Upper lobe of left lung (tissue), 6 donors: ENCODE measurements around the gene DACH1. TPM values are rescaled to one million over a fixed set of nuclear protein-coding genes. Genes with fewer than 3 reads are reported as not detected.
"Not testable (repeated sequence)": the region's sequence is repeated elsewhere in the genome, so short reads cannot be mapped to it uniquely, and the experiment has no call there.

Experiments used
- ATAC-seq, 2 donors: fragments of 200-7000 bp; cut with Tn5 transposase; one replicate each; pipeline ENCODE4 v1.9.1; 2022; ENCODE audit warnings: mild to moderate bottlenecking in 2 of 2, moderate library complexity in 2 of 2; ENCODE audit not compliant: low FRiP score in 2 of 2
- DNase-seq, 2 donors: peaks; one replicate each; pipeline ENCODE4 v3.0.0-alpha.2; 2019 to 2020
- H3K27ac ChIP-seq, 4 donors: fragments of 200-600 bp; sonication (generic); one replicate each; pipeline ENCODE4 v1.5.1; 2016 to 2019
- H3K27me3 ChIP-seq, 4 donors: fragments of 200-600 bp; sonication (generic); one replicate each; pipeline ENCODE4 v1.5.1; 2017 to 2019
- H3K36me3 ChIP-seq, 4 donors: fragments of 200-600 bp; sonication (generic); one replicate each; pipeline ENCODE4 v1.5.1; 2016 to 2019
- H3K4me1 ChIP-seq, 4 donors: fragments of 200-600 bp; sonication (generic); one replicate each; pipeline ENCODE4 v1.5.1; 2018 to 2019
- H3K4me3 ChIP-seq, 4 donors: fragments of 200-600 bp; sonication (generic); one replicate each; pipeline ENCODE4 v1.5.1; 2017 to 2019; ENCODE audit warnings: mild to moderate bottlenecking in 2 of 4, moderate library complexity in 1 of 4
- H3K9me3 ChIP-seq, 4 donors: fragments of 200-600 bp; sonication (generic); one replicate each; pipeline ENCODE4 v1.5.1; 2018 to 2019
- CTCF ChIP-seq, 6 experiments: fragments of 450-650 bp in 4 of 6; fragments of 200-600 bp in 2 of 6; sonication (generic) in 2 of 6; IDR thresholded peaks; one replicate each; pipeline ENCODE4 v1.5.1; 2016 to 2019; ENCODE audit warnings: antibody characterized with exemption in 6 of 6
- EP300 ChIP-seq, 4 donors: sonication (generic); formaldehyde crosslinking; IDR thresholded peaks; one replicate each; pipeline ENCODE4 v1.5.1; 2017; ENCODE audit warnings: antibody characterized with exemption in 4 of 4, control low read depth in 2 of 4
- POLR2A ChIP-seq, 4 donors: fragments of 450-650 bp; IDR thresholded peaks; one replicate each; pipeline ENCODE4 v1.5.1; 2016 to 2017; ENCODE audit warnings: antibody characterized with exemption in 4 of 4, mild to moderate bottlenecking in 2 of 4
- POLR2AphosphoS5 ChIP-seq, 2 donors: sonication (generic); formaldehyde crosslinking; IDR thresholded peaks; one replicate each; pipeline ENCODE4 v1.5.1; 2017; ENCODE audit warnings: antibody characterized with exemption in 2 of 2
- WGBS, 2 donors: methylation state at CpG; one replicate each; pipeline ENCODE4 v1.1.5; 2017 to 2018; 5-methylcytosine and 5-hydroxymethylcytosine counted together
- total RNA-seq, 6 donors: library from RNA; depleted of rRNA in 4 of 6; stranded (reverse); fragments of >200 nt in 4 of 6; gene quantifications; one replicate each; pipeline versions ENCODE4 v1.1.0 to v1.2.1, GENCODE V29; 2016 to 2021
- donor health status: DM: no; HTN: no; CAD: no; lungs with moderate emphysema.
- donor health status: DM: no; HTN: yes; CAD: no; lungs with severe emphysema.

The DACH1 gene
- total RNA-seq, 6 donors from 2014 or later: 4.7 to 10.5 (median 6.7) TPM

- H3K27me3 ChIP-seq: no peaks in the 10 kb centered on the region
- H3K36me3 ChIP-seq: no peaks in the 10 kb centered on the region
- DNase-seq: no peak
- no peak overlapping the region for H3K4me3 ChIP-seq
- no peak overlapping the region for H3K27ac ChIP-seq
- ATAC-seq: no peak
- no peak for TF ChIP-seq POLR2AphosphoS5 (IDR thresholded peaks at IDR 0.05)
- no peak for TF ChIP-seq POLR2A (IDR thresholded peaks at IDR 0.05)
- no peak for TF ChIP-seq CTCF (IDR thresholded peaks at IDR 0.05)
- TF ChIP-seq EP300 (IDR thresholded peaks at IDR 0.05): no peak
- peaks cover 0 to 3% (median 1%) of the 10 kb centered on the region in 4 donors for H3K4me1 ChIP-seq
- no peaks in the 10 kb centered on the region for H3K9me3 ChIP-seq
These were observed 78.0 kb downstream of the DACH1 start for GRCh38 chr13:71789037-71789436.

GRCh38 chr13:71787414-71787813 is 79.6 kb downstream of the DACH1 start:
- no peaks in the 10 kb centered on the region for H3K27me3 ChIP-seq
- H3K4me1 ChIP-seq: peaks cover 0 to 3% (median 1%) of the 10 kb centered on the region in 4 donors
- H3K36me3 ChIP-seq: no peaks in the 10 kb centered on the region
- no peak overlapping the region for H3K4me3 ChIP-seq
- TF ChIP-seq CTCF (IDR thresholded peaks at IDR 0.05): no peak
- TF ChIP-seq EP300 (IDR thresholded peaks at IDR 0.05): no peak
- TF ChIP-seq POLR2A (IDR thresholded peaks at IDR 0.05): no peak
- TF ChIP-seq POLR2AphosphoS5 (IDR thresholded peaks at IDR 0.05): no peak
- DNase-seq (no peak), ATAC-seq (no peak)
- no peaks in the 10 kb centered on the region for H3K9me3 ChIP-seq
- H3K27ac ChIP-seq: no peak overlapping the region
- WGBS, 2 donors: 65 to 74% methylated on average over 9 of the region's 9 CpGs

- Histone ChIP-seq H3K36me3 (no peaks in the 10 kb centered on the region), H3K9me3 (no peaks in the 10 kb centered on the region), H3K4me3 (no peak overlapping the region), H3K4me1 (peaks cover 0 to 3% (median 1%) of the 10 kb centered on the region in 4 donors), H3K27me3 (no peaks in the 10 kb centered on the region), H3K27ac (no peak overlapping the region)
- no peak for ATAC-seq
- 59 to 73% methylated on average over 4 of the region's 4 CpGs for WGBS, 2 donors
- TF ChIP-seq EP300 (IDR thresholded peaks at IDR 0.05) (no peak), POLR2A (IDR thresholded peaks at IDR 0.05) (no peak), CTCF (IDR thresholded peaks at IDR 0.05) (no peak), POLR2AphosphoS5 (IDR thresholded peaks at IDR 0.05) (no peak)
- DNase-seq: no peak
These were observed 80.1 kb downstream of the DACH1 start for GRCh38 chr13:71786875-71787274.

GRCh38 chr13:71785361-71785760 is 81.6 kb downstream of the DACH1 start:
- no peaks in the 10 kb centered on the region for H3K9me3 ChIP-seq
- WGBS, 2 donors: 74 to 81% methylated on average over 2 of the region's 2 CpGs
- H3K36me3 ChIP-seq: no peaks in the 10 kb centered on the region
- TF ChIP-seq EP300 (IDR thresholded peaks at IDR 0.05) (no peak), CTCF (IDR thresholded peaks at IDR 0.05) (no peak), POLR2AphosphoS5 (IDR thresholded peaks at IDR 0.05) (no peak), POLR2A (IDR thresholded peaks at IDR 0.05) (no peak)
- no peak for ATAC-seq
- peaks cover 0 to 3% (median 1%) of the 10 kb centered on the region in 4 donors for H3K4me1 ChIP-seq
- H3K27me3 ChIP-seq: no peaks in the 10 kb centered on the region
- no peak for DNase-seq
- no peak overlapping the region for H3K27ac ChIP-seq
- H3K4me3 ChIP-seq: no peak overlapping the region

GRCh38 chr13:71780546-71780945 is 86.5 kb downstream of the DACH1 start:
- Histone ChIP-seq H3K27me3 (no peaks in the 10 kb centered on the region), H3K36me3 (no peaks in the 10 kb centered on the region), H3K4me3 (no peak overlapping the region), H3K9me3 (no peaks in the 10 kb centered on the region), H3K4me1 (no peaks in the 10 kb centered on the region), H3K27ac (no peak overlapping the region)
- no peak for TF ChIP-seq CTCF (IDR thresholded peaks at IDR 0.05)
- no peak for TF ChIP-seq POLR2A (IDR thresholded peaks at IDR 0.05)
- no peak for TF ChIP-seq EP300 (IDR thresholded peaks at IDR 0.05)
- TF ChIP-seq POLR2AphosphoS5 (IDR thresholded peaks at IDR 0.05): no peak
- DNase-seq (no peak), ATAC-seq (no peak)
- WGBS, 2 donors: 92 to 96% methylated on average over 5 of the region's 5 CpGs

GRCh38 chr13:71778998-71779397 is 88.0 kb downstream of the DACH1 start:
- not testable (repeated sequence) for DNase-seq, ATAC-seq

More at GRCh38 chr13:71778998-71779397, 88.0 kb downstream of the DACH1 start:
- not testable (repeated sequence) for H3K4me3 ChIP-seq, H3K27me3 ChIP-seq, H3K36me3 ChIP-seq, H3K9me3 ChIP-seq, H3K4me1 ChIP-seq, H3K27ac ChIP-seq
- WGBS, 2 donors: 85 to 93% methylated on average over 11 of the region's 11 CpGs
